RPMI7951 (cell line): ENCODE results near the gene OPRD1. TPM values are rescaled to one million over a fixed set of nuclear protein-coding genes. Genes with fewer than 3 reads are reported as not detected.

ENCODE experiments used
- DNase-seq: peaks from one replicate; pipeline ENCODE4 v3.0.0-alpha.2; 2012; ENCODE audit warnings: low read depth
- total RNA-seq: library from RNA; depleted of rRNA; stranded (reverse); fragments of >200 nt; shearing (Covaris generic); gene quantifications from 2 replicates; pipeline ENCODE4 v1.2.3, GENCODE V29; 2014

OPRD1 gene
- total RNA-seq, 1 experiment from 2014 or later: 0.96 TPM

- DNase-seq: no peak
These were observed 71.3 kb downstream of the OPRD1 start for GRCh38 chr1:28883242-28883616.

GRCh38 chr1:28885472-28885877 lies 73.5 kb downstream of the OPRD1 start:
- DNase-seq: no peak

GRCh38 chr1:28885977-28886730 lies 74.2 kb downstream of the OPRD1 start:
- DNase-seq: no peak

GRCh38 chr1:28886731-28887418 lies 74.9 kb downstream of the OPRD1 start:
- DNase-seq: peak; percentile 81

- no peak for DNase-seq
These were observed 75.5 kb downstream of the OPRD1 start for GRCh38 chr1:28887419-28887834.

- DNase-seq: no peak
These were observed 76.1 kb downstream of the OPRD1 start for GRCh38 chr1:28887835-28888682.

- no peak for DNase-seq
These were observed 76.9 kb downstream of the OPRD1 start for GRCh38 chr1:28888915-28889314.

GRCh38 chr1:28889357-28889756 lies 77.4 kb downstream of the OPRD1 start:
- no peak for DNase-seq

GRCh38 chr1:28890435-28890834 lies 78.5 kb downstream of the OPRD1 start:
- no peak for DNase-seq

GRCh38 chr1:28890836-28891235 lies 78.9 kb downstream of the OPRD1 start:
- no peak for DNase-seq

GRCh38 chr1:28891256-28891655 lies 79.3 kb downstream of the OPRD1 start:
- DNase-seq: no peak

GRCh38 chr1:28893403-28894102 lies 81.6 kb downstream of the OPRD1 start:
- peak; percentile 59 for DNase-seq

GRCh38 chr1:28894785-28895184 lies 82.8 kb downstream of the OPRD1 start:
- no peak for DNase-seq

GRCh38 chr1:28895896-28896608 lies 84.1 kb downstream of the OPRD1 start:
- no peak for DNase-seq

- DNase-seq: no peak
These were observed 84.6 kb downstream of the OPRD1 start for GRCh38 chr1:28896609-28896986.

- no peak for DNase-seq
These were observed 85.8 kb downstream of the OPRD1 start for GRCh38 chr1:28897789-28898188.

- DNase-seq: no peak
These were observed 86.5 kb downstream of the OPRD1 start for GRCh38 chr1:28898405-28898881.

- DNase-seq: no peak
These were observed 87.3 kb downstream of the OPRD1 start for GRCh38 chr1:28899267-28899666.

- no peak for DNase-seq
These were observed 88.6 kb downstream of the OPRD1 start for GRCh38 chr1:28900562-28900961.

GRCh38 chr1:28902738-28903137 lies 90.8 kb downstream of the OPRD1 start:
- no peak for DNase-seq
